ENCODE data around the gene TCF7L1. TPM values are rescaled to one million over a fixed set of nuclear protein-coding genes. Genes with fewer than 3 reads are reported as not detected.
A peak's percentile ranks its signal among the peaks of the same experiment; 100 is the strongest.

Gene TCF7L1
- total RNA-seq, 4 donors from 2014 or later = 0.29 to 4.0 (median 1.3) TPM

DNA sequence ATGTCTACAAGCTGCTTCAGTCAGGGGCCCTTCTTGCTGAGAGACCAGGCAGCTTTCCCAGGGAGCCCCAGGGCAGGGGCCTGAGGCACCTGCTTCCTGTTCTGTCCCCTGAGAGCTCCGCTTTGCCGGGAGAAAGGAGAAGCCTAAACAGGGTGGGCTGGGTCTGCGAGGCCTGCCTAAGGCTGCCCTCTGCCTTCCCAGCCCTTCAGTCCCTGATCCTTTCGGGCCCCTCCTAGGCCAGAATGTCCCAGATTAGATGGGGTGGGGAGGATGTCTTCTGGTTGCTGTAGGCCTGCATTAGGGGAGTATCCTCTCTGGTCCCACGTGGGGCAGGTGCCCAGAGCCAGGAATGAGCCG lies 122.2 kb downstream of the TCF7L1 start:
- no peaks in the 10 kb centered on the region for H3K9me3 ChIP-seq
- H3K4me1 ChIP-seq = peaks cover 12 to 76% (median 42%) of the 10 kb centered on the region in 3 donors
- H3K4me3 ChIP-seq = peak overlapping the region in 1 of 4 donors; percentile 41
- H3K27me3 ChIP-seq = no peaks in the 10 kb centered on the region
- H3K36me3 ChIP-seq = no peaks in the 10 kb centered on the region
- WGBS, 2 donors = no CpG with 5 or more reads among the region's 6 CpGs
- DNase-seq = no peak
- peak overlapping the region in 3 of 4 donors; percentile 56 to 78 (median 67) for H3K27ac ChIP-seq
- intact Hi-C loops (cut with DNase I) = no loop called here
- TF ChIP-seq POLR2A (IDR thresholded peaks at IDR 0.05) (no peak), CTCF (IDR thresholded peaks at IDR 0.05) (no peak)

GRCh38 chr2:85255813-85256594 lies 122.8 kb downstream of the TCF7L1 start:
- H3K27ac ChIP-seq = peak overlapping the region in 3 of 4 donors; percentile 56 to 78 (median 67)
- TF ChIP-seq POLR2A (IDR thresholded peaks at IDR 0.05) = no peak
- TF ChIP-seq CTCF (IDR thresholded peaks at IDR 0.05) = no peak
- intact Hi-C loops (cut with DNase I) = no loop called here

GRCh38 chr2:85257359-85257969 lies 124.3 kb downstream of the TCF7L1 start:
- no peak overlapping the region for H3K4me3 ChIP-seq
- no peaks in the 10 kb centered on the region for H3K9me3 ChIP-seq
- no peak for TF ChIP-seq POLR2A (IDR thresholded peaks at IDR 0.05)
- TF ChIP-seq CTCF (IDR thresholded peaks at IDR 0.05) = no peak
- DNase-seq = no peak
- WGBS, 2 donors = 46 to 52% methylated on average over 9 to 10 of the region's 12 CpGs
- intact Hi-C loops (cut with DNase I) = no loop called here
- peak overlapping the region; percentile 27 to 89 (median 76) for H3K27ac ChIP-seq
- H3K27me3 ChIP-seq = no peaks in the 10 kb centered on the region
- peaks cover 12 to 70% (median 42%) of the 10 kb centered on the region in 3 donors for H3K4me1 ChIP-seq
- H3K36me3 ChIP-seq = no peaks in the 10 kb centered on the region

More at GRCh38 chr2:85255813-85256594, 122.8 kb downstream of the TCF7L1 start:
- Histone ChIP-seq H3K9me3 (no peaks in the 10 kb centered on the region), H3K4me1 (peaks cover 12 to 72% (median 42%) of the 10 kb centered on the region in 3 donors), H3K4me3 (peak overlapping the region in 2 of 4 donors; percentile 14 to 41), H3K27me3 (no peaks in the 10 kb centered on the region), H3K36me3 (no peaks in the 10 kb centered on the region)
- DNase-seq = no peak
- 13 to 26% methylated on average over 14 to 19 of the region's 23 CpGs for WGBS, 2 donors

DNA sequence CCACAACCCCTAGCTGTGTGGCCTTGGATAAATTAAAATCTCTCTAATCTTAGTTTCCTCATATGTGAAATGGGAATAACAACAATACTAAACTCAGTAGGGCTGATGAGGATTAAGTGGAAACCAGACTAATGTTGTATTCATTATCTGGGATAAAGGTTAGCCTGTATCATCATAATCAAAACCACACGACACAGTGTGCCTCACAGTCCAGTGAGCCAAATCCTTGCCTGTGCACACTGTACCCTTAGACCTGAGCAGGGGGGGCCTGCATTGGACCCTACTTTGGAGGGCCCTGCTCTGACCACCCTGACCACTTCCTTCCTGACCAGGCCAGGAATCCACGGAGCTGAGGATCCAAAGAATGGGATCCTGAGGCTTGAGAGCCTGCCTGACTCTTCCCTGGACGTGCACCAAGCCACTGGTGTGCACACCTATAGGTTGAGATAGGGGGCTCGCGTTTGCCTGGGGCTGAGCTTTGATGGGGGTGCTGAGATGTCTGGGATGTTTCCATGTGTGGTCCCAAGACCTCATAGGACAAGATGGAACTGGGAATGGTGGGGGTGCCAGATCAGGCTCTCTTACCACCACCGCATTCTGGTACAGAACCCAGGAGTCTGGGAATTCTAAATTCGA lies 124.9 kb downstream of the TCF7L1 start:
- Histone ChIP-seq H3K36me3 (no peaks in the 10 kb centered on the region), H3K27ac (peak overlapping the region; percentile 27 to 89 (median 76)), H3K4me1 (peaks cover 12 to 70% (median 42%) of the 10 kb centered on the region in 3 donors), H3K4me3 (no peak overlapping the region), H3K9me3 (no peaks in the 10 kb centered on the region), H3K27me3 (no peaks in the 10 kb centered on the region)
- TF ChIP-seq CTCF (IDR thresholded peaks at IDR 0.05) (no peak), POLR2A (IDR thresholded peaks at IDR 0.05) (no peak)
- intact Hi-C loops (cut with DNase I) = no loop called here
- no peak for DNase-seq
- 57 to 64% methylated on average over 5 to 7 of the region's 7 CpGs for WGBS, 2 donors

Data from esophagus squamous epithelium (tissue), 5 donors.